Stromal cell of bone marrow (primary cell): ENCODE measurements around the gene MEIS1.
A peak's percentile ranks its signal among the peaks of the same experiment; 100 is the strongest.

Experiments used
- DNase-seq: peaks from one replicate; pipeline ENCODE4 v3.0.0-alpha.2; 2012; ENCODE audit warnings: low read depth

MEIS1 gene

GRCh38 chr2:66431846-66432587 is 2.9 kb upstream of the MEIS1 start:
- DNase-seq, result no peak

- DNase-seq, result peak; percentile 96
These were observed 1.9 kb upstream of the MEIS1 start for GRCh38 chr2:66432801-66433694.

- DNase-seq, result no peak
These were observed 1.3 kb upstream of the MEIS1 start for GRCh38 chr2:66433695-66433944.

GRCh38 chr2:66433945-66434678 is 813 bp upstream of the MEIS1 start:
- DNase-seq, result no peak

GRCh38 chr2:66435549-66435875 is 587 bp downstream of the MEIS1 start:
- no peak for DNase-seq

- DNase-seq, result no peak
These were observed 1.0 kb downstream of the MEIS1 start for GRCh38 chr2:66435963-66436362.

- DNase-seq, result no peak
These were observed 1.7 kb downstream of the MEIS1 start for GRCh38 chr2:66436581-66437001.

- DNase-seq, result no peak
These were observed 2.3 kb downstream of the MEIS1 start for GRCh38 chr2:66437109-66437690.

GRCh38 chr2:66437691-66438497 is 3.0 kb downstream of the MEIS1 start:
- no peak for DNase-seq

- DNase-seq, result no peak
These were observed 3.5 kb downstream of the MEIS1 start for GRCh38 chr2:66438498-66438833.

- DNase-seq, result no peak
These were observed 4.2 kb downstream of the MEIS1 start for GRCh38 chr2:66438891-66439811.

GRCh38 chr2:66439812-66440542 is 5.1 kb downstream of the MEIS1 start:
- DNase-seq, result no peak

- DNase-seq, result no peak
These were observed 6.0 kb downstream of the MEIS1 start for GRCh38 chr2:66440708-66441497.

GRCh38 chr2:66441581-66442320 is 6.8 kb downstream of the MEIS1 start:
- DNase-seq, result no peak

GRCh38 chr2:66442516-66443185 is 7.7 kb downstream of the MEIS1 start:
- DNase-seq, result no peak

GRCh38 chr2:66443186-66443978 is 8.5 kb downstream of the MEIS1 start:
- DNase-seq, result no peak
